ENCODE data around the gene SORBS2.

SORBS2 gene

GRCh38 chr4:185680617-185681016 lies 131.4 kb downstream of the SORBS2 start:
- no peak for TF ChIP-seq CTCF (IDR thresholded peaks at IDR 0.05; ENCODE audit: insufficient read depth, low read depth, low read length, missing control alignments)
- no peak overlapping the region for H3K4me3 ChIP-seq (ENCODE audit: low read depth, low read length)
- DNase-seq (ENCODE audit: low read depth), result no peak

DNA sequence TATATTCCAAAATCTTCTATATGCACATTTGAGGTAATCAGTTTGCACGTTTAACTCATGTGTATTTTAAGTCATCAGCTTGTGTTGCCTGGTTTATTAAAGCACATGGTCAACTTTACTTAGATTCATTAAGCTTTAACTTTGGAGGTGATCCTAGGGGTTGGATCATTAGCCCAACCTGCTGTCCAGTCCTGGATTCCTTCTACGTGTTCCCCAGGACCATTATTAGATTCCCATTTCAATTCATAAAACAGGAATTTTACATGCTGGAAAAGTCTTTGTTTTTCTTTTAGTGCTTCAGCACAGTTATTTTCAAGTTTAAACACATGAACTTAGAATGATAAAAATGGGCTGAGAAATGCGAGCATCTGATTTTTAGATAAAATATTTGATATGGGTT lies 132.5 kb downstream of the SORBS2 start:
- DNase-seq (ENCODE audit: low read depth), result no peak
- TF ChIP-seq CTCF (IDR thresholded peaks at IDR 0.05; ENCODE audit: insufficient read depth, low read depth, low read length, missing control alignments), result no peak

DNA sequence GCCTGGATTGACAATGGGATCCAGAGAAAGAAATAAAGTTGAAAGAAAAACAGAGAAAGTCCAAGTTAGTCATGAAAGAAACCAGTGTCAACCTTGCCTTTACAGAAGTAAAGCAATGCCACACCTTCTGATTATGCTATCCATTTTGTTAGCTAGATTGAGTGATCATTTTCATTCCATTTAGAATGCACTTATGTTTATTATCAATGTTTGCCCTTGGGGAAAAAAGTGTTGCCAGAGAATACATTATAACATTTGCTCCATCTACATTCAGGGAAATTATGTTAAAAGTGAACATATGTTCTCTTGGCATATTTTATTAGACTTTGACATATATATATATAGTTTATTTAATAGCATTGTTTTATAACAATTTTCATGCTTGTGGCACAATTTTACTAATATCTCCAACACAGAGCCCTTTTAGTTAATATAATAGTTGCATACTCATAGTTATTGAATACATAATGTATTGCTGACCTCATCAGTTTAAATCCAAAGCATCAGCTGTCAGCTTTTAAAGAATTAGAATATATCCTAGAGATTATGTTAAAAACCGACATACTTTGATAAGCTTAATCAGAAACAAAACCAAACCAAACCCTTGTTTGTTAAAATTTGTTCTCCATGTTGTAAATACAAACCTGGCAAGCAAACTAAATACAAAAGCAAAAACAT lies 134.2 kb downstream of the SORBS2 start:
- H3K4me3 ChIP-seq (ENCODE audit: low read depth, low read length), result no peak overlapping the region
- DNase-seq (ENCODE audit: low read depth), result no peak
- TF ChIP-seq CTCF (IDR thresholded peaks at IDR 0.05; ENCODE audit: insufficient read depth, low read depth, low read length, missing control alignments), result no peak

More for the DNA sequence above, 132.5 kb downstream of the SORBS2 start:
- H3K4me3 ChIP-seq (ENCODE audit: low read depth, low read length), result no peak overlapping the region

DNA sequence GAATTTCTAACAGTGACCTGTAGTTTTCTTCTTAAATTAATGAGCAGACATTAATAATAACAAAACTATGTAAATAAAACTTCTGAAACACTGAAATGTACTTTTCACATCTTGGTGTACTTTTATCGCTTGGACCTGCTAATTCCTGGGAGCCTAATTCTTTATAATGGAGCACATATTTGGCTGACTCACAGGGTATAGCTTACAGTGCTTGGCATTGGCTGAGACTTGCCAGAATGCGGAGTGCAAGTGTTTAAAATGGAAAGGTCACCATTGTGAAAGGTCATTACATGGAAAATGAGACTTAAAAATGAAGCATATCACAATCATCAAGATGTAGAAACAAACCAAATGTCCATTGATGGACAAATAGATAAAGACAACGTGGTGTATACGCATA lies 139.4 kb downstream of the SORBS2 start:
- H3K4me3 ChIP-seq (ENCODE audit: low read depth, low read length), result no peak overlapping the region
- no peak for DNase-seq (ENCODE audit: low read depth)
- no peak for TF ChIP-seq CTCF (IDR thresholded peaks at IDR 0.05; ENCODE audit: insufficient read depth, low read depth, low read length, missing control alignments)

DNA sequence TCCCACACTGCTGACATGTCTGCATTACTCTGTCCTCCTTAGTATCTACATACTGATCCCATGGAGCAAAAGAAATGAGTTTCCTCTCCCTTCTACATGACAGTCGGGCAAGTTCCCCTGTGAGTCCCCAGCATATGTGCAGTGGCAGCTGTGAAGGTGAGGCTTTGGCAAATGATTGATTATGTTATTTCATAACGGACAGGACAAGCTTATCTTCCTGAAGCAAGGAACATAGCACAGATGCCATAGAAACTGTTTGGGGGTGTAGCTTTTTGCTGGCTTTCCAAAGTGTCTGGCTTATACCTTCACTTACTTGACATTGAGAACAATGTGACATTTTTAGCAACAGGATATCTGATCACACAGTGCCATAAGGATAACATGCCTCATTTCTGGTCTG lies 139.8 kb downstream of the SORBS2 start:
- no peak for TF ChIP-seq CTCF (IDR thresholded peaks at IDR 0.05; ENCODE audit: insufficient read depth, low read depth, low read length, missing control alignments)
- H3K4me3 ChIP-seq (ENCODE audit: low read depth, low read length), result no peak overlapping the region
- no peak for DNase-seq (ENCODE audit: low read depth)

GRCh38 chr4:185671496-185671895 lies 140.5 kb downstream of the SORBS2 start:
- no peak for TF ChIP-seq CTCF (IDR thresholded peaks at IDR 0.05; ENCODE audit: insufficient read depth, low read depth, low read length, missing control alignments)
- no peak for DNase-seq (ENCODE audit: low read depth)
- no peak overlapping the region for H3K4me3 ChIP-seq (ENCODE audit: low read depth, low read length)

- TF ChIP-seq CTCF (IDR thresholded peaks at IDR 0.05; ENCODE audit: insufficient read depth, low read depth, low read length, missing control alignments), result no peak
- no peak overlapping the region for H3K4me3 ChIP-seq (ENCODE audit: low read depth, low read length)
- DNase-seq (ENCODE audit: low read depth), result no peak
Measured at GRCh38 chr4:185671066-185671465, 140.9 kb downstream of the SORBS2 start.
